ENCODE measurements around the gene HS1BP3. TPM values are rescaled to one million over a fixed set of nuclear protein-coding genes. Genes with fewer than 3 reads are reported as not detected.
A peak's percentile ranks its signal among the peaks of the same experiment; 100 is the strongest.

The HS1BP3 gene
- total RNA-seq, 4 donors from 2014 or later, result 30.8 to 42.7 (median 41.7) TPM

DNA sequence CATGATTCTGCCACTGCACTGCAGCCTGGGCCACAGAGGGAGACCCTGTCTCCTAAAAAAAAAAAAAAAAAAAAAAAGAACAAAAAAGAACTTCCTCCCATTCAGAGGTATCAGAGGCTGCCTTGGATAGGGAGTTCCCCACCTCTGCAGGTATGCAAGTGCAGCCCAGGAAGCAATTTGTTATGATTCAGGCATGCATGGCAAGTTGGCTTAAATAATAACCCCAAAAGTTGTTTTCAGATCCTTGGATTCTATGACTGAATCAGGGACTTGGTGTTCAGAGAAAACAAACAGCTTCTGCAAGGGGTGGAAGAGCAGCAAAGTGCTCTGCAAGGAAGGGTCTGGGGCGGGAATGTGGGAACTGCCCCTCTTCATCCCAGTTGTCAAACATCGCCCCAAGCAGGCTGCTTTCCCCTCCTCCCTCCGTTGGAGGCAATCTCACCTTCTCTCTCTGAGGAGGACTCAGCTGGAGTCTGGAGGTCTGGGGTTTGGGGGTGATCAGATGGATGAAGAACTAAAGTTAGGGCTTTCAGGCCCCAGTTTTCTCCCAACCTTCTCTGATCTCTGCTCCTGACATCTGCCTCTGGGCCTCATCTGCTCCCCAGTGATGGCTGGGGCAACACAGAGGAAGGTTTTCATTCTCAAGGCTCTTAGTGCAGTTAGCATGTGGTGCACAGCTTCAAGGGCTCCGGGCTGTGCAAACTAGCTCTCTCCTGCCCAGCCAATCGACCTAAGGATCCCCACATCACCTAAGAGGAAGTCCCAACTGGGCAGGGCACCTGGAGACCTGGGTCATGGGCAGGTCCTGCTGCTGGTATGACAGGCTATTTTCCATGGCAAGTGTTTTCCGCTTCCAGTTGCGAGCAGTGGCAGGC is 12.5 kb upstream of the HS1BP3 start:
- Histone ChIP-seq H3K27ac (no peak overlapping the region), H3K9me3 (no peaks in the 10 kb centered on the region), H3K4me1 (peaks cover 18 to 26% of the 10 kb centered on the region in 2 donors), H3K27me3 (peaks cover 24% of the 10 kb centered on the region), H3K36me3 (no peaks in the 10 kb centered on the region), H3K4me3 (replicated peaks in 1 of 3) (no peak overlapping the region)
- TF ChIP-seq, protein P1, sequence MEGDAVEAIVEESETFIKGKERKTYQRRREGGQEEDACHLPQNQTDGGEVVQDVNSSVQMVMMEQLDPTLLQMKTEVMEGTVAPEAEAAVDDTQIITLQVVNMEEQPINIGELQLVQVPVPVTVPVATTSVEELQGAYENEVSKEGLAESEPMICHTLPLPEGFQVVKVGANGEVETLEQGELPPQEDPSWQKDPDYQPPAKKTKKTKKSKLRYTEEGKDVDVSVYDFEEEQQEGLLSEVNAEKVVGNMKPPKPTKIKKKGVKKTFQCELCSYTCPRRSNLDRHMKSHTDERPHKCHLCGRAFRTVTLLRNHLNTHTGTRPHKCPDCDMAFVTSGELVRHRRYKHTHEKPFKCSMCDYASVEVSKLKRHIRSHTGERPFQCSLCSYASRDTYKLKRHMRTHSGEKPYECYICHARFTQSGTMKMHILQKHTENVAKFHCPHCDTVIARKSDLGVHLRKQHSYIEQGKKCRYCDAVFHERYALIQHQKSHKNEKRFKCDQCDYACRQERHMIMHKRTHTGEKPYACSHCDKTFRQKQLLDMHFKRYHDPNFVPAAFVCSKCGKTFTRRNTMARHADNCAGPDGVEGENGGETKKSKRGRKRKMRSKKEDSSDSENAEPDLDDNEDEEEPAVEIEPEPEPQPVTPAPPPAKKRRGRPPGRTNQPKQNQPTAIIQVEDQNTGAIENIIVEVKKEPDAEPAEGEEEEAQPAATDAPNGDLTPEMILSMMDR (IDR thresholded peaks at IDR 0.05), result no peak
- TF ChIP-seq POLR2A (IDR thresholded peaks at IDR 0.05), result no peak
- WGBS, 2 donors, result 26 to 30% methylated on average over 7 of the region's 7 CpGs
- intact Hi-C loops (cut with DNase I), result loop anchor here (2.0 kb wide), 1 partner anchor 299 kb away; no protein-coding TSS in a partner anchor
- no peak for DNase-seq

DNA sequence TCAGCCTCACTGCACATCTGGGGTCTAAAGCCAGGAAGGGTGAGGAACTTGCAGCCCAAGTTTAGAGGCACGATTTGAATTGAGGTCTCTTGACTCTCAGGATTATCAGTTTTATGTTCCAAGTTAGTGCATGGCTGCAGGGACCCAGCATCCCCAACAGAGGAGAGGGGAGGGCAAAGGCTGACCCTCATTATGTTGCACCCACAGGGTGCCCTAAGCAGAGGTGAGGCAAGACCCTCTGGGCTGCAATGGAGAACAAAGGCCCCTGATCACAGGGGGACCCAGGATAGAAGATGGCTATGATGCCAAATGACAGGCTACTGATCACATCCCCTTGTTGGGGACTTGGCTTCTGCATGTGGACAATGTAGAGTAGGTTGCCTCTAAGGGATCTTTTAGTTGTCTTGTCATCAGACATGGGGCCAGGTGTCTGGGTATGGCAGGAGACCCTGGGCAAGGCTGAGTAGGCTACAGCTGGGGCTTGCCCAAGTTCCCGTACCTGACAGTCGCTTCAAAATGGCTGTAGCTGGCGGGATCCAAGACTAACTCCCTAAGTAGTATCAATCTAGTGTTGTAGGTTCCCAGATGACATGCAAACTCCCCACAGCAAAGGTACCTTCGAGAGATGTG is 11.5 kb upstream of the HS1BP3 start:
- H3K27me3 ChIP-seq, result peaks cover 18% of the 10 kb centered on the region
- H3K4me3 ChIP-seq (replicated peaks in 1 of 3), result no peak overlapping the region
- 59 to 82% methylated on average over 3 to 5 of the region's 5 CpGs for WGBS, 2 donors
- H3K4me1 ChIP-seq, result peaks cover 14 to 21% of the 10 kb centered on the region in 2 donors
- TF ChIP-seq, protein P1 (IDR thresholded peaks at IDR 0.05), result no peak
- TF ChIP-seq POLR2A (IDR thresholded peaks at IDR 0.05), result no peak
- H3K36me3 ChIP-seq, result no peaks in the 10 kb centered on the region
- intact Hi-C loops (cut with DNase I), result no loop called here
- H3K27ac ChIP-seq, result no peak overlapping the region
- DNase-seq, result no peak
- no peaks in the 10 kb centered on the region for H3K9me3 ChIP-seq

DNA sequence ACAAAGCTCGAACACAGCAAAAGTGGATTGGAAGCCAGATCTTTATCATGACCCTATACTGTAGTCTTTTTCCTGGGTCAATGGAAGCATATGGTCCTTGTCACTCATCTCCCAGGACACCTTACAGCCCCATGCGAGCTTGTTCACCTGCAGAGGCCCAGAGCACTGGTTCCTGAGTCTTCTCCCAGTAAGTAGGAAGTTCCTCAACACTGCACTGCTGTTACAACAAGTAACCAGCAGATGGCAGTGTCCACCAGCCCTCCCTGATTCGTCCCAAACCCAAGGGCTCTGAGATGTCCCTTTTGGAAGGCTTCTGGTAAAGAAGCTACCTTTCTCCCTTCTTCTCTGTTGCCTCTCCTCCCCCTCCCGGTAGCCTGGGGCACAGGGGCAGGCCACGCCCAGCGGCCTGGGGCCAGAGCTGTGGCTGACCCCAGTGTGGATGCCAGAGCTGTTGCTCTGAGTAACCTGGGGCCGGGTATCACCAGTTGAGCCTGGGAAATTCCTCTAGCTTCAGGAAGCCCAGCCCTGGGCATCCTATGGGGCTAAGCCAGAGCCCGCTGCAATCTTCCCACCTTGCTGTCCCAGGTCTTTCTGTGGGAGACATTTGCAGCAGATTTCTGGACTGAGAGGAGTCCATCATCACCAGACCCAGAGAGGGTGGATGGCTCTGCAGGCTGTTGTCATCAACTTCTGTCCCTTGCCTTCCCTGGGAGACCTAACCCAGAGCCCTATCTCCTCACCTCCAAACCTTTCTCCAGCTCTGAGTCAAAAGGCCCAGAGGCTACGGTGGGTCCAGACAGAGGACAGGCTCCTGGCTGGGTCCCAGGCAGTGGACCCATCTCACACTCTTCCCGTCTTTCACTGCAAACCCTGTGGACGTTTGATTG is 10.8 kb upstream of the HS1BP3 start:
- DNase-seq, result peak; percentile 45 to 58
- no peak for TF ChIP-seq POLR2A (IDR thresholded peaks at IDR 0.05)
- TF ChIP-seq, protein P1 (IDR thresholded peaks at IDR 0.05), result peak; percentile 81 to 97 (median 86)
- no peak overlapping the region for H3K4me3 ChIP-seq (replicated peaks in 1 of 3)
- no peaks in the 10 kb centered on the region for H3K9me3 ChIP-seq
- intact Hi-C loops (cut with DNase I), result no loop called here
- WGBS, 2 donors, result 36 to 39% methylated on average over 7 to 11 of the region's 11 CpGs
- no peaks in the 10 kb centered on the region for H3K36me3 ChIP-seq
- peaks cover 14 to 17% of the 10 kb centered on the region in 2 donors for H3K4me1 ChIP-seq
- H3K27ac ChIP-seq, result no peak overlapping the region
- H3K27me3 ChIP-seq, result peaks cover 16% of the 10 kb centered on the region

DNA sequence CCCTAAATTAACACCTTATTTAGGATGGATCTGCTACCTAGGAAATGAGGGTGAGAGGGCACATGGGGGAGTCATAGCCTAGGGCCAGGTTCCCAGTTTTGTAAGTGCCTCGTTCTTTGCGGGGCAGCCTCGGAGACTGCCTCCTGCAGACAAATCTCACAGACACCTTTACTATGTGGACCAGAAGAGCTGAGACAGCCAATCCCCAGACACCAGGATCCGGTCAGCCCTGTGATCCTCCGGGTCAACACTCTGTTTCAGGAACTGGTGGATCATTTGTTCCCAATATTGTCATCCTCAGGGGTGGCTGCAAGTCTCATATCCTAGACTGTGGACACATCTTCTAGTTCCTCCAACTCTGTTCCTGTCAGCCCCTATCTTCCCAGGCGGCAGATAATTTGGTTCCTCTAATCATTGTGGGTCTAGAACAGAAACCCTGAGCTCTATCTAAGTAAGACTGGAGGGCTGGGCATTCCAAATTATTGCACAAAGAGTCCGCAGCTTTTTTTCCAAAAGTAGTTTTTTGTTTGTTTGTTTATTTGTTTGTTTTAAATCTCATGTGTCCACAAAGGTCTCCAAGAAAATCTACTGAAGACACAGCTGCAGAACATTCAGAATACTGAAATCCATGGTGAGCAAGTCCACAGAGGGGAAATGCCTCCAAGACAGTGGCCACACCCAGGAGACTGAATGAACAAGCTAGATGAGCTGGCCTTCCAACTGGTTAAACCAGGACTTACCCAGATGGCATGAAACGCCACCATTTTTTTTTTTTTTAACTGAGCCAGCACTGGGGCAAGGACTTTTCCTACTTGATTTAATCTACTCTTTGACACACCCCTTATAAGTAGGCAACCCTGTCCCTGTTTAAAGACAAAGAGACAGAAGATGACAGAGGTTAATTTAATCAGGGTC is 9.9 kb upstream of the HS1BP3 start:
- WGBS, 2 donors, result 38 to 56% methylated on average over 6 to 8 of the region's 8 CpGs
- H3K36me3 ChIP-seq, result no peaks in the 10 kb centered on the region
- intact Hi-C loops (cut with DNase I), result no loop called here
- TF ChIP-seq POLR2A (IDR thresholded peaks at IDR 0.05), result no peak
- TF ChIP-seq, protein P1 (IDR thresholded peaks at IDR 0.05), result no peak
- peaks cover 4 to 8% of the 10 kb centered on the region in 2 donors for H3K4me1 ChIP-seq
- no peak for DNase-seq
- H3K4me3 ChIP-seq (replicated peaks in 1 of 3), result no peak overlapping the region
- H3K27me3 ChIP-seq, result peaks cover 7% of the 10 kb centered on the region
- no peak overlapping the region for H3K27ac ChIP-seq
- no peaks in the 10 kb centered on the region for H3K9me3 ChIP-seq

All from thyroid gland (tissue), 4 donors.